Transverse colon (tissue), 4 donors: ENCODE data around the gene QSER1. TPM values are rescaled to one million over a fixed set of nuclear protein-coding genes. Genes with fewer than 3 reads are reported as not detected.
"Not testable (repeated sequence)": the region's sequence is repeated elsewhere in the genome, so short reads cannot be mapped to it uniquely, and the experiment has no call there.

ENCODE experiments used
- DNase-seq: peaks from one replicate; pipeline ENCODE4 v3.0.0-alpha.2; 2019
- H3K27ac ChIP-seq, 4 donors: fragments of 200-600 bp; sonication (generic); 2 replicates each; pipeline ENCODE4 v1.5.1; 2016 to 2018; ENCODE audit warnings: inconsistent platforms in 4 of 4
- H3K27me3 ChIP-seq: fragments of 200-600 bp; sonication (generic); 2 replicates; pipeline ENCODE4 v1.5.1; 2017; ENCODE audit warnings: inconsistent platforms
- H3K36me3 ChIP-seq, 4 donors: fragments of 200-600 bp; sonication (generic); 2 replicates each; pipeline ENCODE4 v1.5.1; 2017 to 2019; ENCODE audit warnings: inconsistent platforms in 4 of 4
- H3K4me1 ChIP-seq, 4 donors: fragments of 200-600 bp; sonication (generic); 2 replicates each; pipeline ENCODE4 v1.5.1; 2017 to 2020; ENCODE audit warnings: inconsistent platforms in 4 of 4
- H3K4me3 ChIP-seq, 4 donors: fragments of 200-600 bp; sonication (generic); 1 replicate in 1 of 4; 2 replicates in 3 of 4; pipeline versions ENCODE4 v1.5.1 to v1.6.1; 2017 to 2019; ENCODE audit warnings: inconsistent platforms in 4 of 4
- H3K9me3 ChIP-seq, 2 donors: fragments of 200-600 bp; sonication (generic); 2 replicates each; pipeline ENCODE4 v1.5.1; 2017 to 2019; ENCODE audit warnings: inconsistent platforms in 2 of 2
- EP300 ChIP-seq: sonication (generic); formaldehyde crosslinking; IDR thresholded peaks from one replicate; pipeline ENCODE4 v1.6.1; 2017; ENCODE audit warnings: antibody characterized with exemption, low read depth
- POLR2A ChIP-seq: fragments of 450-650 bp; IDR thresholded peaks from one replicate; pipeline ENCODE4 v1.6.1; 2016; ENCODE audit warnings: antibody characterized with exemption, mild to moderate bottlenecking, moderate library complexity
- POLR2AphosphoS5 ChIP-seq, 3 donors: sonication (generic); formaldehyde crosslinking; IDR thresholded peaks; one replicate each; pipeline ENCODE4 v1.6.1; 2016; ENCODE audit warnings: antibody characterized with exemption in 3 of 3
- WGBS, 2 donors: methylation state at CpG; one replicate each; pipeline ENCODE4 v1.1.5; 2018; ENCODE audit warnings: low coverage in 1 of 2; 5-methylcytosine and 5-hydroxymethylcytosine counted together
- in situ Hi-C, 4 donors: fragments of 200-750 bp; cut with MboI; loops; one replicate each; pipeline versions ENCODE4 v1.15.0 to v1.15.1; 2017; ENCODE audit warnings: low sequenced_read_pairs in 3 of 4, low pct_ligation_motif_present in 1 of 4, low pct_unique_long_range_greater_than_20kb in 1 of 4
- intact Hi-C: fragments of 100-400 bp; cut with DNase I; formaldehyde crosslinking; loops from one replicate; pipeline ENCODE4 v1.15.1; 2023; ENCODE audit warnings: low total_unique reads
- total RNA-seq, 4 donors: library from RNA; depleted of rRNA; stranded (reverse); fragments of >200 nt; gene quantifications; one replicate each; pipeline ENCODE4 v1.1.0, GENCODE V29; 2016
- TF ChIP-seq, protein P1 (sequence below), 5 experiments: fragments of 200-600 bp in 3 of 5; fragments of 450-650 bp in 2 of 5; sonication (generic) in 3 of 5; IDR thresholded peaks; 1 replicate in 2 of 5; 2 replicates in 3 of 5; pipeline ENCODE4 v1.5.1; 2016 to 2017; ENCODE audit warnings: antibody characterized with exemption in 5 of 5, inconsistent platforms in 3 of 5, mild to moderate bottlenecking in 2 of 5, moderate library complexity in 1 of 5

QSER1 gene
- total RNA-seq, 4 donors from 2014 or later = 20.5 to 39.2 (median 31.9) TPM

DNA sequence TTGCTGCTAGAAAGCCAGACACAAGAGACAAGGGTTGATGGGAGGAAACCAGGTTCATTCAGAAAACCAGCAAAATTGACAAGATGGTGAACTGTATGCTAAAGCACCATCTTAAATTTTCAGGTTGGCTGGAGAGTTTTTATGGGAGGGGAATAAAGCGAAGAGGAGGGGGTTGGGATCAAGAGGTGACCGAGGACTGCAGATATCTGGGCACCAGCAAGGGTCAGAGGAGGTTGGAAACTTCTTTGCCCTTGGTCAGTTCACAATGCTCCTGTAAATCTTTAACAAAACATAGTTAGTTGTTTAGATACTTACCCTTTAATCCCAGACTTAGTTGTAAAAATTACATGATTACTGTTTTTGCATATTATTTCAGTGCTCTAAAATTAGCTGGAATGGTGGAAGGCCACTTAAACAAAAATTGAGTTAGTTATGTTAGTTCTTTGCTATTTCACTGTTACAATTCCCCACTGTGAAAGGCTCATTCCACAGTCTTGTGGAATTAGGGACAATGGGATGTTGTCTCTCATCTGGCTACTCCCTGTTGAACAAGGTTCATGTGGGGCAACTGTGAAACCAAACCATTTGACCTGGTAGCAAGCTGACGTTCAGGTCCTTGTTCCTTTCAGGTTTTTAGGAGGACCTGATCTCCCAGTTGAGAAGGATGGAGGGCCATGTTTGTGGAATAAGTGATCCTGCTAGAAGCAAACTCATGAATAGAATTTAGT, 30.6 kb upstream of the QSER1 start:
- no peak for TF ChIP-seq POLR2A
- TF ChIP-seq, protein P1, sequence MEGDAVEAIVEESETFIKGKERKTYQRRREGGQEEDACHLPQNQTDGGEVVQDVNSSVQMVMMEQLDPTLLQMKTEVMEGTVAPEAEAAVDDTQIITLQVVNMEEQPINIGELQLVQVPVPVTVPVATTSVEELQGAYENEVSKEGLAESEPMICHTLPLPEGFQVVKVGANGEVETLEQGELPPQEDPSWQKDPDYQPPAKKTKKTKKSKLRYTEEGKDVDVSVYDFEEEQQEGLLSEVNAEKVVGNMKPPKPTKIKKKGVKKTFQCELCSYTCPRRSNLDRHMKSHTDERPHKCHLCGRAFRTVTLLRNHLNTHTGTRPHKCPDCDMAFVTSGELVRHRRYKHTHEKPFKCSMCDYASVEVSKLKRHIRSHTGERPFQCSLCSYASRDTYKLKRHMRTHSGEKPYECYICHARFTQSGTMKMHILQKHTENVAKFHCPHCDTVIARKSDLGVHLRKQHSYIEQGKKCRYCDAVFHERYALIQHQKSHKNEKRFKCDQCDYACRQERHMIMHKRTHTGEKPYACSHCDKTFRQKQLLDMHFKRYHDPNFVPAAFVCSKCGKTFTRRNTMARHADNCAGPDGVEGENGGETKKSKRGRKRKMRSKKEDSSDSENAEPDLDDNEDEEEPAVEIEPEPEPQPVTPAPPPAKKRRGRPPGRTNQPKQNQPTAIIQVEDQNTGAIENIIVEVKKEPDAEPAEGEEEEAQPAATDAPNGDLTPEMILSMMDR (IDR thresholded peaks at IDR 0.05) = no peak
- no peak for TF ChIP-seq EP300
- TF ChIP-seq POLR2AphosphoS5 (IDR thresholded peaks at IDR 0.05) = no peak
- in situ Hi-C loops = no loop called here

DNA sequence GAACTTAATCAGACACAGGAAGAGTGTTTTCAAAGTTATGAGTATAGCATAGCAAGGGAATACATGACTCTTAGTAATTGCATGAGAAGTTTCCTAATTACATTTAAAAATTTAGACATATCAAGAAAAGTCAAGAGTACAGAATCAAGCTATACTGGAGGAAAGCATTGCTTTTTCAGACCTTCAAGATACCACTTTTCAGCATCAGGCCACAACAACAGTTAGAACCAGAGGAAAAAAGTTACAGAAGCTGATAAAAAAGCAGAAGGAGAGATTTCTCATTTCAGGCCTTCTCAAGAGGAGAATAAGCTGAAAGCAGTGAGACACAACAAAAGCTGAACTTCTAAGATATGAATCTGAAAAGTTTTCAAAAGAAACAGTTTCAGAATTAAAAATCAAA, 28.1 kb upstream of the QSER1 start:
- no peak overlapping the region for H3K4me3 ChIP-seq
- H3K9me3 ChIP-seq = no peaks in the 10 kb centered on the region
- TF ChIP-seq, protein P1 (IDR thresholded peaks at IDR 0.05) = no peak
- TF ChIP-seq POLR2AphosphoS5 (IDR thresholded peaks at IDR 0.05) (no peak), POLR2A (no peak), EP300 (no peak)
- H3K36me3 ChIP-seq = no peaks in the 10 kb centered on the region
- in situ Hi-C loops = no loop called here
- intact Hi-C loops = no loop called here
- no peaks in the 10 kb centered on the region for H3K4me1 ChIP-seq
- DNase-seq = no peak
- no peak overlapping the region for H3K27ac ChIP-seq
- H3K27me3 ChIP-seq = no peaks in the 10 kb centered on the region

More for the DNA sequence above, 30.6 kb upstream of the QSER1 start:
- WGBS, 2 donors = 54 to 77% methylated on average over 2 to 3 of the region's 3 CpGs
- no peak for DNase-seq
- Histone ChIP-seq H3K9me3 (no peaks in the 10 kb centered on the region), H3K27ac (no peak overlapping the region), H3K27me3 (no peaks in the 10 kb centered on the region), H3K4me1 (no peaks in the 10 kb centered on the region), H3K4me3 (no peak overlapping the region), H3K36me3 (no peaks in the 10 kb centered on the region)
- intact Hi-C loops = no loop called here

DNA sequence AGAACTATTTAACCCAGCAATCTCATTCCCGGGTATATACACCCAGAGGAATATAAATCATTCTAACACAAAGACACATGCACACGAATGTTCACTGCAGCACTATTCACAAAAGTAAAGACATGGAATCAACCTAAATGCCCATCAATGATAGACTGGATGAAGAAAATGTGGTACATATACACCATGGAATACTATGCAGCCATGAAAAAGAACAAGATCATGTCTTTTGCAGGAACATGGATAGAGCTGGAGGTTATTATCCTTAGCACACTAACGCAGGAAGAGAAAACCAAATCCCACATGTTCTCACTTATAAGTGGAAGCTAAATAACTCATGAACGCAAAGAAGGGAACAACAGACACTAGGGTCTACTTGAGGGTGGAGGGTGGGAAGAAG, 23.9 kb upstream of the QSER1 start:
- WGBS, 2 donors = 70 to 77% methylated on average over 4 of the region's 4 CpGs

DNA sequence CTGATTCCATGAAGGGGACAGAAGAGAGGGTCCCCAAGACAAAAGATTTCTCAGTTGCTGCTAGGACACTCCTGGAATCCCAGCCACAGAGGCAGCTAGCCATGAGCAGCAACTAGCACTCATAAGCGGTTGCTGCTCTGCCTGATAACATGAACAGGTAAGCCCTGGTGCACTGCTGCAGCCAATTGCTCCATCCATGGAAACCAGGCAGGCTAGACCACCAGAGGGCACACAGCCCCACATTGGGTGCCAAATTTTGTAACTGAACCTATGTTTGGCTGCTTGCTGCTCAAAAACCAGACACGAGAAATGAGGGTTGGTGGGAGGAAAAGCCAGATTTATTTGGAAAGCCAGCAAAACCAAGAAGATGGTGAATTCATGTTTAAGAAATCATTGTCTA, 21.9 kb upstream of the QSER1 start:
- no peak for TF ChIP-seq EP300
- TF ChIP-seq, protein P1 (IDR thresholded peaks at IDR 0.05) = peak in 1 of 5 experiments; percentile 4
- TF ChIP-seq POLR2AphosphoS5 (IDR thresholded peaks at IDR 0.05) = no peak
- TF ChIP-seq POLR2A = no peak
- in situ Hi-C loops = no loop called here
- Histone ChIP-seq H3K4me3 (no peak overlapping the region), H3K27me3 (no peaks in the 10 kb centered on the region), H3K4me1 (no peaks in the 10 kb centered on the region), H3K9me3 (no peaks in the 10 kb centered on the region), H3K36me3 (no peaks in the 10 kb centered on the region), H3K27ac (no peak overlapping the region)
- DNase-seq = no peak
- intact Hi-C loops = no loop called here
- 51% methylated on average over 2 of the region's 2 CpGs; no CpG with 5 or more reads in 1 of the 2 donors for WGBS, 2 donors

More for the DNA sequence above, 23.9 kb upstream of the QSER1 start:
- H3K27ac ChIP-seq, H3K9me3 ChIP-seq, H3K4me3 ChIP-seq, in situ Hi-C loops, H3K27me3 ChIP-seq, intact Hi-C loops, H3K36me3 ChIP-seq, DNase-seq, H3K4me1 ChIP-seq: not testable (repeated sequence)

- Histone ChIP-seq H3K4me3 (no peak overlapping the region), H3K27ac (no peak overlapping the region), H3K27me3 (no peaks in the 10 kb centered on the region), H3K4me1 (no peaks in the 10 kb centered on the region), H3K36me3 (no peaks in the 10 kb centered on the region), H3K9me3 (no peaks in the 10 kb centered on the region)
- in situ Hi-C loops = no loop called here
- intact Hi-C loops = no loop called here
- DNase-seq = no peak
- TF ChIP-seq EP300 (no peak), POLR2A (no peak), POLR2AphosphoS5 (IDR thresholded peaks at IDR 0.05) (no peak)
- TF ChIP-seq, protein P1 (IDR thresholded peaks at IDR 0.05) = no peak
Measured at GRCh38 chr11:32874132-32874531, 18.5 kb upstream of the QSER1 start.
